Measurements from ENCODE around the gene ASCL2. TPM values are rescaled to one million over a fixed set of nuclear protein-coding genes. Genes with fewer than 3 reads are reported as not detected.

ASCL2 gene
- 10 to 100 TPM; 10.8 to 16.8 (median 16.0) TPM for total RNA-seq
- 8.4 TPM for total RNA-seq (2013)

DNA sequence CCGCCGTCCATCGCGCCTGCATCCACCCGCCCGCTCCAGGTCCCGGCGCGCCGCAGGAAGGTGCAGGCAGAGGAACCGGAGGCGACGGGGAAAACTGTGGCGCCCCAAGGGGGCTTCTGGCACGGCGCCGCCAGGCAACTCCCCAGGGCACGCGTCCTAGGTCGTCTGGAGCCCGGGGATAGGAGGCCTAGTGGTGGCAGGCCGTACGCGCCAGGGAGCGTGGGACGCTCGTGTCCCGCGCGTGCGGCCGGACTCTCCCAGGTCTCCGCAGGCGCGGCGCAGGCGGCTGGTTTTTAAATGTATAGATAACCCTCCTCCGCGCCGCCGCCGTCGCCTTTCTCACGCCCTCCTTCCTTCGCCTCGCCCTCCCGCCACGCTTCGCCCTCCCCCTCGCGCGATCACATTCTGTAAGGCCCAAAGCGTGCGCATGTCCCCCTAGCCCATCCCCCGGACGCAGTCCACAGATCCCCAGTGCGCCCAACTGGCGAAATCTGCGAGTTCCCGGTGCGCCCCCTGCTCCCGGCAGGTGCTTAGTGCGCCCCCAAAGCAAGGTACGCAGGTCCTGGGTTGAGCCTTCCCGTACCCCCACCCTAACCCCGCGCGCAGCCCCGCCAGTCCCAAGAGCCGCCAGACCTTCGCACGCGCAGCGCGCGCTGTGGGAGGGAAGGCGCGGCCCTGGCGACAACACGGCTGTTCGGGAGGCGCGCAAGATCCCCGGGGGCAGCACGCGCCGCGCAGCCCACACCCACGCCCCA is at the start of gene ASCL2:
Gene ASCL2, minus strand, starts transcription at position 267 of the 755 bp plus-strand sequence. Its CDS starts 256 bp downstream, at position 11.
- ATAC-seq (peak; percentile 24 to 48 (median 33)), DNase-seq (peak; percentile 42 to 50)
- Mint-ChIP-seq H3K36me3 (no peaks in the 10 kb centered on the region), H3K27me3 (ENCODE audit: low read depth in 2 of 2) (no peaks in the 10 kb centered on the region), H3K4me3 (peak within 1 kb of the TSS; percentile 86), H3K4me1 (peaks cover 23 to 42% of the 10 kb centered on the region in 2 donors), H3K27ac (peak within 1 kb of the TSS; percentile 41 to 77), H3K9me3 (no peaks in the 10 kb centered on the region)
- TF ChIP-seq, protein P1, sequence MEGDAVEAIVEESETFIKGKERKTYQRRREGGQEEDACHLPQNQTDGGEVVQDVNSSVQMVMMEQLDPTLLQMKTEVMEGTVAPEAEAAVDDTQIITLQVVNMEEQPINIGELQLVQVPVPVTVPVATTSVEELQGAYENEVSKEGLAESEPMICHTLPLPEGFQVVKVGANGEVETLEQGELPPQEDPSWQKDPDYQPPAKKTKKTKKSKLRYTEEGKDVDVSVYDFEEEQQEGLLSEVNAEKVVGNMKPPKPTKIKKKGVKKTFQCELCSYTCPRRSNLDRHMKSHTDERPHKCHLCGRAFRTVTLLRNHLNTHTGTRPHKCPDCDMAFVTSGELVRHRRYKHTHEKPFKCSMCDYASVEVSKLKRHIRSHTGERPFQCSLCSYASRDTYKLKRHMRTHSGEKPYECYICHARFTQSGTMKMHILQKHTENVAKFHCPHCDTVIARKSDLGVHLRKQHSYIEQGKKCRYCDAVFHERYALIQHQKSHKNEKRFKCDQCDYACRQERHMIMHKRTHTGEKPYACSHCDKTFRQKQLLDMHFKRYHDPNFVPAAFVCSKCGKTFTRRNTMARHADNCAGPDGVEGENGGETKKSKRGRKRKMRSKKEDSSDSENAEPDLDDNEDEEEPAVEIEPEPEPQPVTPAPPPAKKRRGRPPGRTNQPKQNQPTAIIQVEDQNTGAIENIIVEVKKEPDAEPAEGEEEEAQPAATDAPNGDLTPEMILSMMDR (IDR thresholded peaks at IDR 0.05), result no peak
- peaks cover 2% of the 10 kb centered on the region for H3K27me3 ChIP-seq (ENCODE audit: control insufficient read depth, insufficient read depth, low read length)
- peak within 1 kb of the TSS; percentile 49 for H3K27ac ChIP-seq (ENCODE audit: low read length)
- 5% methylated on average over 89 of the region's 89 CpGs for WGBS (ENCODE audit: insufficient coverage)
- intact Hi-C loops (cut with micrococcal nuclease), result loop anchor here (2.0 kb wide), 1 partner anchor 74 kb away; no protein-coding TSS in a partner anchor
- H3K4me3 ChIP-seq (ENCODE audit: low read length), result peak within 1 kb of the TSS; percentile 49
- peaks cover 52% of the 10 kb centered on the region for H3K4me1 ChIP-seq (ENCODE audit: control insufficient read depth, insufficient read depth, low read length)
- H3K36me3 ChIP-seq (ENCODE audit: control insufficient read depth, insufficient read depth, low read length), result no peaks in the 10 kb centered on the region
- no peaks in the 10 kb centered on the region for H3K9me3 ChIP-seq (ENCODE audit: control insufficient read depth, insufficient read depth, low read length)

- Histone ChIP-seq H3K4me1 (ENCODE audit: control insufficient read depth, insufficient read depth, low read length) (peaks cover 32% of the 10 kb centered on the region), H3K27me3 (ENCODE audit: control insufficient read depth, insufficient read depth, low read length) (peaks cover under 1% of the 10 kb centered on the region), H3K9me3 (ENCODE audit: control insufficient read depth, insufficient read depth, low read length) (no peaks in the 10 kb centered on the region), H3K4me3 (ENCODE audit: low read length) (no peak overlapping the region), H3K36me3 (ENCODE audit: control insufficient read depth, insufficient read depth, low read length) (no peaks in the 10 kb centered on the region), H3K27ac (ENCODE audit: low read length) (no peak overlapping the region)
- no peak overlapping the region for H3K27ac Mint-ChIP-seq
- TF ChIP-seq, protein P1 (IDR thresholded peaks at IDR 0.05), result no peak
- H3K4me1 Mint-ChIP-seq, result peaks cover 15 to 32% of the 10 kb centered on the region in 2 donors
- intact Hi-C loops (cut with micrococcal nuclease), result no loop called here
- no peaks in the 10 kb centered on the region for H3K36me3 Mint-ChIP-seq
- DNase-seq (no peak), ATAC-seq (no peak)
- peaks cover 4 to 23% of the 10 kb centered on the region in 2 donors for H3K27me3 Mint-ChIP-seq (ENCODE audit: low read depth in 2 of 2)
- peaks cover 0 to 5% of the 10 kb centered on the region in 2 donors for H3K9me3 Mint-ChIP-seq
- no peak overlapping the region for H3K4me3 Mint-ChIP-seq
- WGBS (ENCODE audit: insufficient coverage), result 92% methylated on average over 10 of the region's 10 CpGs
Observed at GRCh38 chr11:2319791-2320472, 49.5 kb upstream of the ASCL2 start.

GRCh38 chr11:2318707-2319106 is 48.3 kb upstream of the ASCL2 start:
- ATAC-seq (no peak), DNase-seq (no peak)
- Mint-ChIP-seq H3K4me1 (peaks cover 15 to 38% of the 10 kb centered on the region in 2 donors), H3K4me3 (no peak overlapping the region), H3K36me3 (no peaks in the 10 kb centered on the region), H3K9me3 (peaks cover 0 to 5% of the 10 kb centered on the region in 2 donors), H3K27me3 (ENCODE audit: low read depth in 2 of 2) (peaks cover 0 to 23% of the 10 kb centered on the region in 2 donors), H3K27ac (no peak overlapping the region)
- H3K9me3 ChIP-seq (ENCODE audit: control insufficient read depth, insufficient read depth, low read length), result no peaks in the 10 kb centered on the region
- H3K4me1 ChIP-seq (ENCODE audit: control insufficient read depth, insufficient read depth, low read length), result peaks cover 44% of the 10 kb centered on the region
- H3K4me3 ChIP-seq (ENCODE audit: low read length), result no peak overlapping the region
- H3K27me3 ChIP-seq (ENCODE audit: control insufficient read depth, insufficient read depth, low read length), result no peaks in the 10 kb centered on the region
- no peaks in the 10 kb centered on the region for H3K36me3 ChIP-seq (ENCODE audit: control insufficient read depth, insufficient read depth, low read length)
- intact Hi-C loops (cut with micrococcal nuclease), result no loop called here
- TF ChIP-seq, protein P1 (IDR thresholded peaks at IDR 0.05), result no peak
- no peak overlapping the region for H3K27ac ChIP-seq (ENCODE audit: low read length)
- WGBS (ENCODE audit: insufficient coverage), result 91% methylated on average over 7 of the region's 7 CpGs

Measured in natural killer cell (primary cell).